Left lung (tissue), 10 donors: ENCODE measurements around the gene FFAR4. TPM values are rescaled to one million over a fixed set of nuclear protein-coding genes. Genes with fewer than 3 reads are reported as not detected.

Experiments used
- ATAC-seq: fragments of 200-7000 bp; cut with Tn5 transposase; one replicate; pipeline ENCODE4 v1.9.1; 2020; ENCODE audit warnings: moderate library complexity
- DNase-seq, 4 donors: peaks; one replicate each; pipeline ENCODE4 v3.0.0-alpha.2; 2013 to 2020
- H3K27ac ChIP-seq, 2 donors: fragments of 200-600 bp; sonication (generic) in 1 of 2; one replicate each; pipeline versions ENCODE4 v1.5.0 to v1.8.0; 2020 to 2021
- H3K27me3 ChIP-seq, 2 donors: fragments of 200-600 bp; sonication (generic) in 1 of 2; one replicate each; pipeline versions ENCODE4 v1.5.0 to v1.8.0; 2020 to 2021
- H3K36me3 ChIP-seq, 2 donors: fragments of 200-600 bp; sonication (generic) in 1 of 2; one replicate each; pipeline versions ENCODE4 v1.5.0 to v1.8.0; 2020 to 2021
- H3K4me1 ChIP-seq, 2 donors: fragments of 200-600 bp; one replicate each; pipeline ENCODE4 v1.8.0; 2021
- H3K4me3 ChIP-seq, 2 donors: fragments of 200-600 bp; sonication (generic) in 1 of 2; one replicate each; pipeline versions ENCODE4 v1.5.0 to v1.8.0; 2020 to 2021; ENCODE audit warnings: mild to moderate bottlenecking in 1 of 2
- H3K9me3 ChIP-seq, 2 donors: fragments of 200-600 bp; sonication (generic) in 1 of 2; one replicate each; pipeline versions ENCODE4 v1.5.0 to v1.8.0; 2020 to 2021
- CTCF ChIP-seq, 2 donors: fragments of 200-600 bp; sonication (generic) in 1 of 2; IDR thresholded peaks; one replicate each; pipeline versions ENCODE4 v1.5.0 to v1.8.0; 2021; ENCODE audit warnings: antibody characterized with exemption in 2 of 2
- intact Hi-C, 2 donors: fragments of 100-400 bp; cut with DNase I; formaldehyde crosslinking; loops; one replicate each; pipeline versions ENCODE4 v1.11.2 to v1.14.2; 2022
- polyA plus RNA-seq, 6 donors: library from polyadenylated mRNA; unstranded; fragments of 120-200 nt; gene quantifications; one replicate each; pipeline ENCODE4 v1.2.1, GENCODE V29; 2013; ENCODE audit not compliant: insufficient read length in 6 of 6
- total RNA-seq, 2 donors: library from RNA; stranded (reverse); fragmentation: NEBNext Ultra II Directional; extraction: Animal tissue kit (Norgen Biotek cat#: 25700); gene quantifications; one replicate each; pipeline ENCODE4 v1.2.1, GENCODE V29; 2021
- donor health status: DM: no; HTN: yes; CAD: no.
- donor health status: DM: no; HTN: no; CAD: no.

The FFAR4 gene
- total and polyA plus RNA-seq, 8 donors, result 0.07 to 4.0 (median 0.20) TPM

- Histone ChIP-seq H3K27ac (no peak overlapping the region), H3K4me3 (no peak overlapping the region), H3K9me3 (no peaks in the 10 kb centered on the region), H3K27me3 (peaks cover 28 to 55% of the 10 kb centered on the region in 2 donors), H3K36me3 (no peaks in the 10 kb centered on the region), H3K4me1 (peaks cover 0 to 26% of the 10 kb centered on the region in 2 donors)
- no peak for TF ChIP-seq CTCF (IDR thresholded peaks at IDR 0.05)
- intact Hi-C loops, result no loop called here
- ATAC-seq (peak; percentile 19), DNase-seq (peak in 1 of 4 donors; percentile 41)
These were observed 1.0 kb upstream of the FFAR4 start for GRCh38 chr10:93565446-93565845.

- Histone ChIP-seq H3K4me3 (peak overlapping the region in 1 of 2 donors; percentile 36), H3K27ac (no peak overlapping the region), H3K27me3 (peaks cover 28 to 57% of the 10 kb centered on the region in 2 donors), H3K4me1 (peaks cover 0 to 29% of the 10 kb centered on the region in 2 donors), H3K36me3 (no peaks in the 10 kb centered on the region), H3K9me3 (no peaks in the 10 kb centered on the region)
- no peak for TF ChIP-seq CTCF (IDR thresholded peaks at IDR 0.05)
- intact Hi-C loops, result no loop called here
- no peak for DNase-seq
- ATAC-seq, result no peak
These were observed 1.0 kb downstream of the FFAR4 start for GRCh38 chr10:93567277-93568104.

- DNase-seq, result no peak
- peaks cover 28 to 57% of the 10 kb centered on the region in 2 donors for H3K27me3 ChIP-seq
These were observed 1.6 kb downstream of the FFAR4 start for GRCh38 chr10:93568105-93568390.

GRCh38 chr10:93570383-93570782 is 3.9 kb downstream of the FFAR4 start:
- H3K9me3 ChIP-seq, result no peaks in the 10 kb centered on the region
- no peak overlapping the region for H3K4me3 ChIP-seq
- ATAC-seq, result no peak
- no peak for DNase-seq
- no peaks in the 10 kb centered on the region for H3K36me3 ChIP-seq
- no peak for TF ChIP-seq CTCF (IDR thresholded peaks at IDR 0.05)
- intact Hi-C loops, result no loop called here
- H3K27ac ChIP-seq, result no peak overlapping the region
- H3K27me3 ChIP-seq, result peaks cover 28 to 52% of the 10 kb centered on the region in 2 donors
- peaks cover 0 to 43% of the 10 kb centered on the region in 2 donors for H3K4me1 ChIP-seq

More at GRCh38 chr10:93568105-93568390, 1.6 kb downstream of the FFAR4 start:
- Histone ChIP-seq H3K4me3 (peak overlapping the region in 1 of 2 donors; percentile 16), H3K4me1 (peaks cover 0 to 35% of the 10 kb centered on the region in 2 donors), H3K9me3 (no peaks in the 10 kb centered on the region), H3K27ac (no peak overlapping the region), H3K36me3 (no peaks in the 10 kb centered on the region)
- no peak for TF ChIP-seq CTCF (IDR thresholded peaks at IDR 0.05)
- no peak for ATAC-seq
- intact Hi-C loops, result no loop called here

GRCh38 chr10:93572606-93573005 is 6.1 kb downstream of the FFAR4 start:
- Histone ChIP-seq H3K27me3 (peaks cover 9 to 29% of the 10 kb centered on the region in 2 donors), H3K36me3 (no peaks in the 10 kb centered on the region), H3K4me3 (no peak overlapping the region), H3K4me1 (peaks cover 0 to 22% of the 10 kb centered on the region in 2 donors), H3K9me3 (no peaks in the 10 kb centered on the region), H3K27ac (no peak overlapping the region)
- no peak for TF ChIP-seq CTCF (IDR thresholded peaks at IDR 0.05)
- ATAC-seq (no peak), DNase-seq (no peak)
- intact Hi-C loops, result no loop called here
